NK-92 treated with Interleukin-12 subunit alpha and Interleukin-12 subunit beta, amount 100 ng/mL, for 24 hours (cell line): Measurements from ENCODE around the gene NOS1AP.

Source experiments
- DNase-seq: peaks from one replicate; lab custom pipeline; 2025; lab: John Stamatoyannopoulos, UW

NOS1AP gene

DNA sequence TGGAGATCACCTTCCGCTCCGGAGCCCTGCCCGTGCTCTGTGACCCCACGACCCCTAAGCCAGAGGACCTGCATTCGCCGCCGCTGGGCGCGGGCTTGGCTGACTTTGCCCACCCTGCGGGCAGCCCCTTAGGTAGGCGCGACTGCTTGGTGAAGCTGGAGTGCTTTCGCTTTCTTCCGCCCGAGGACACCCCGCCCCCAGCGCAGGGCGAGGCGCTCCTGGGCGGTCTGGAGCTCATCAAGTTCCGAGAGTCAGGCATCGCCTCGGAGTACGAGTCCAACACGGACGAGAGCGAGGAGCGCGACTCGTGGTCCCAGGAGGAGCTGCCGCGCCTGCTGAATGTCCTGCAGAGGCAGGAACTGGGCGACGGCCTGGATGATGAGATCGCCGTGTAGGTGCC lies 297.6 kb downstream of the NOS1AP start:
- DNase-seq = no peak

DNA sequence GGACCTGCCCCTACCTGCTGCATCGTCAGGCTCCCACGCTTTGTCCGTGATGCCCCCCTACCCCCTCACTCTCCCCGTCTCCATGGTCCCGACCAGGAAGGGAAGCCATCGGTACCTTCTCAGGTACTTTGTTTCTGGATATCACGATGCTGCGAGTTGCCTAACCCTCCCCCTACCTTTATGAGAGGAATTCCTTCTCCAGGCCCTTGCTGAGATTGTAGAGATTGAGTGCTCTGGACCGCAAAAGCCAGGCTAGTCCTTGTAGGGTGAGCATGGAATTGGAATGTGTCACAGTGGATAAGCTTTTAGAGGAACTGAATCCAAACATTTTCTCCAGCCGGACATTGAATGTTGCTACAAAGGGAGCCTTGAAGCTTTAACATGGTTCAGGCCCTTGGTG lies 298.3 kb downstream of the NOS1AP start:
- no peak for DNase-seq

DNA sequence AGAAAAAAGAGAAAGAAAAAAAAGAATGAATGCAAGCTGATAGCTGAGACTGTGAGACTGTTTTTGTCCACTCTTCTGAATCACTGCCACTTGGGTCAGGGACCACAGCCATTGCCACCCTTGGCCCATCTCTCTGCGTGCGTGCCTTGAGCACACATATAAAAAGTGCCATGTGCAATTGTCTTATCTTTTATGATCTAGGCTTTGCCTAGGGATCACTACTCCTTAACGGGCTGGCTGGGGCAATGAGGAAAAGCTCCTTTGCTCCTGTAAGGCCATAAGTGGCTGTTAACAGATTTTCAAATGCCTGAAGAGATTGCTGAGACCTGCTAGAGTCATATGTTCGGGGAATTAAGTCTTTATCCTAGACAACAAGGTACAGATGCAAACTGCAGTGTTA lies 299.0 kb downstream of the NOS1AP start:
- DNase-seq = no peak

DNA sequence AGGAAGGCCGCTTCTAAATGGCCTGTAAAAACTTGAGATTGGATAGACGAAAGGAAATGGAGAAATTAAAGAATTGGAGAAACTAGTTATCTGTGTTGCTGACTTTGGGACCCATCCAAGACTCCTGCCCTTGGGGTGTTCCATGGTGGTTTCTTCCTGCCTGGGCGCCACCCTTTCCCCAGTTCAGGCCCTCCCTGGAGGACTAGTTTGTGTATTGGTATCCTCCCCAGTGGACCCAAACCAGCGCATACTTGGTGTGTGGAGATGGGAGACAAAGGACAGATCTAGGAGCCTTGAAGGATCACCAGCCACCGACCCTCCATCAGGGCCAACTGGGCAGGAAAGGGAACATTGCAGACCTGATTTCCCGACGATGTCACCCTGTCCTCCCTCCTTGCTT lies 300.1 kb downstream of the NOS1AP start:
- DNase-seq = no peak

DNA sequence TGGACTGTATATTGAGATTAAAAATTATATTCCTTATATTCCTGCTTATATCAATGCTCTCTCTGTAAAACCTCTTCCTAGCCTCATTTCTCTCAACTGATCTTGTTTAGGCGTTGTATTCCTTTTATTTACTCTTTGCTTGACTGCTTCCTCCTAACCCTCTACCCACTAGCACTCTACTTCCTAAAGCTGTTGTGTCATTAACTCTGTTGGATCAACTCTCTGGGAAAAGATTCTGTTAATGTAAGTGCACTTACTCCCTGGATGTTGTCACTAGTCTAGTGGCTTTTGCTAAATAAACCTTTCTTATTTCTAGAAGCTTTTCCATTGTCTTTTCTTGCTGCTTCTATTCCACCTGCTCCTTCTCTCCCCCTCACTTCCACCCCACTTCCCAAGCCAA lies 300.7 kb downstream of the NOS1AP start:
- no peak for DNase-seq

DNA sequence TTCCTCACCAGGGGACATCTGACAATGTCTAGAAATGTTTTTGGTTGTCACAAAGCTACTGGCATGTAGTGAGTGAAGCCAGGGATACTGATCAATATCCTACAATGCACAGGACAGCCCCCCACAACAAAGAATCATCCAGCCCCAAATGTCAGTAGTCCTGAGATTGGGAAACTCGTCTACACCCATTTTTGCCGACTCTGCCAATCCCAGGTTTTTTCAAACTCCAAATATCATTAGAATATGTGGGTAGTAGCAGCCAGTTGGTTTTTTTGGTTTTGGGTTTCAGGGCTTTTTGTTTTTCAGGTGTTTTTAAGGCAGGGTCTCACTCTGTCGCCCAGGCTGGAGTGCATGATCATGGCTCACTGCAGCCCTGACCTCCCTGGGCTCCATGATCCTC lies 301.2 kb downstream of the NOS1AP start:
- no peak for DNase-seq

DNA sequence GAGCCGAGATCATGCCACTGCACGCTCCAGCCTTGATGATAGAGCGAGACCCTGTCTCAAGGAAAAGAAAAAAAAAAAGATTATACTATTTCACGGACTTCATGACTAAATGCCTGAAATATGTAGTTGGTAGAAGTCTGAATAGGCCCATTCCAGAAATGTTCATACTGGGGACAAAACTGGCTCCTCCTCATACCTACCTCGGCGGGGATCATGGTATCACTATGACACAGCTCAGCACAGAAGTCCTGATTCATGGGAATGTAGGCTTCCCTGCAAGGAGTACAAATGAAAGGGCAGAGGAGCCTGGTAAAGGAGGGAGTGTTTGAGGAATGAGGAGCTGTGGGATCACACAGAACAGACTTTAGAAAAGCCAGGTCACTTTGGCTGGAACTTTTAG lies 302.1 kb downstream of the NOS1AP start:
- no peak for DNase-seq

DNA sequence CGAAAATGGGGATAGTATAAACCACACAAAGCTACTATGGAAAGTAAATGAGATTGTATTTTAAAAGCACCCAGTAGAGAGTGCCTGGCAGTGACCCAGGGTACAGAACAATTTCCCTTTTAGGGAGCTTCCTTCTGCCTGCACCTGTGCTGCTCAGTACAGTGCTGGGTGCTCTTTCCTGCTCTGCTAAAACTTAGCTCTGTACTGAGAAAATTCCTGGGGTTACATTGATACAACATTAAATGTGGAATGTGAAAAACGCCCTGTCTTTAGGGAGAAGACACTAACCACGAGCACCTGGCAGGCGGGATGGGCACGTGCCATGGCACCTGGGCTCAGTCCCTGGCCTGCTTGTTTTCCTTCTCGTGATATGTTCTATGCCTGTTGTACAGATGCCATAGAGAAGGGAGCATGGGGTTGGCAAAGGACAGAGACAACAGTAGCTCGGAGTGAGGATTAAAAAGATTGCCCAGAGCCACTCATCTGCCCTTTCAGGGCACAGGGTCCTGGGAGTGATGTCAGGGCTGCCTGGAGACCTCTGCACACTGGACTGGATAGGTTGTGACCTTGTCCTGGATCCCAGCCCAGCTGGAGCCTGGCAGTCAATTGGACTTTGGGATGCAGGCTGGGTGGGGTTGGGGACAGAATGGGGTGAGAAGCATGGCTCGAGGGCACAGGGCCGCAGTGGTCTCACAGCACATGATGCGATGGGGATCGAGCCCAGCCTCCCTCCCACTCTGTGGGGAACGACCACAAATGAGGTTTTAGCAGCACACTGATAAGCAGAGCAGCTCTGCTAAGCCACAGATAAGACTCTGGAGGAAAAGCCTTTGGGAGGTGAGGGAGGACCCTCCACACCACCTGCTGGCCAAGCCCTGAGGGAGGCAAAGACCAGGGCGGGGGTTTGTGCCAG lies 302.9 kb downstream of the NOS1AP start:
- DNase-seq = no peak

DNA sequence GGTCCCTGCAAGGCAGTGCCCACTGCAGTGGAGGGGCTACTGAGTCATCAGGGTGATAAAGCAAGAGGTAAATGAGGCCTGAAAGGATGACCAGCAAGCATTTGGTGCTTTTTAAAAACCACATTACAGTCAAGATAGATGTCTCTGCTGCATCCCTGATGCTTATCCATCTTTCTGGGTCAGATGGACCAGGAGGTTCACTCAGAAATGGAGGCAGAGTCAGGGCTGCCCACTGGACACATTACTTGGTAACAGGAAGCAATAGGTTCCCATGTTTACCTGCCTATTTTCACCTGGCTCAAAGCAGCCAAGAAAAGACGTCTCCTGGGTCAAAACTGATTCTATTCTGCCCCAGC lies 303.6 kb downstream of the NOS1AP start:
- no peak for DNase-seq

DNA sequence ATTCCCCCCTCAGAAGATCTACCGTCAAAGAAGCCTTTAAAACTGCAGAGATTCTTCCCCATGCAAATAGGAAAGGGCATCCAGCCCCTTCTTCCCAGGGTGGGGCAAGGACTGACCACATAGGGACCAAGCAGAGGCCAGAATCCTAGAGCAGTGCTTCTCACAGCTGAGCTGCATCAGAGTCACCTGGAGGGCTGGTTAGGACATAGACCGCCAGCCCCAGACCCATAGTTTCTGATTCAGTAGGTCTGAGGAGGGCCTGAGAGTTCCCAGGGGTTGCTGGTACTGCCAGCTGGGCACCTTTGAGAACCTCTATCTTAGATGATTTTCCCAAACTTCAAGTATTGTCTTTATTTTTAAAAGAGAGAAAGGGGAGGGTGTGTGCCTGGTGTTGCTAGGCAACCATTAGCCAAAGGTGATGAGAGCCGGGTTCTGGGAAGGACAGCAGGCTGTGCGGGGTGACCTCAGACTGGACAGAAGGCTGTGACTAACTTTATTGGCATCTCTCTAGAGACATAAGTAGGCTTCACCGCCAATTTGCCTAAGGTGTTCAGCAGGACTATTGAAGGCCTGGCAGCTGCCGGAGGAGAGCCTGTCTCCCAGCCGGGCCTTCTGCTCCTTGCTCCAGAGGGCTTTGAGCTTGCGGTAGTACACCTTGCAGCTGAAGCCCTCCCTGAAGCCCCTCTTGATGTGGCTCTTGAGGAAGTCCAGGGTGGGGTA lies 304.2 kb downstream of the NOS1AP start:
- no peak for DNase-seq

DNA sequence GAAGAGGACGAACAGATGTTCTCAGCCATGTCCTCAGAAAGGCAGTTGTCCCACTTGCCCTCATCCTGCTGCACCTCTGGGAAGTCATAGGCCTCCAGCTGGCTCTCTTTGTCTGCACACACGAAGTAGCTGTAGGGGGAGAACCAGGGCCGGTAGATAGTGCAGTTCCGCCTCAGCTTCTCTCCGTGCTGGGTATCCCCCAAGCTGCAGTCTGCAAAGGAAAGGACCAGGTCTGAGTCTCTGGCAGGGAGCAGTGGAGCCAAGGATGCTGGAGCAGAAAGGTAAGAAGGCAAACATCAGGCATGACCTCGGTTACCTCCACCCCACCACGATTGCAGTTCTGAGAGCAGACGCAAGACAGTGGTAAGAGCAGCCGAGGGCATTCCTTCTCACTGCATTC lies 304.9 kb downstream of the NOS1AP start:
- no peak for DNase-seq

DNA sequence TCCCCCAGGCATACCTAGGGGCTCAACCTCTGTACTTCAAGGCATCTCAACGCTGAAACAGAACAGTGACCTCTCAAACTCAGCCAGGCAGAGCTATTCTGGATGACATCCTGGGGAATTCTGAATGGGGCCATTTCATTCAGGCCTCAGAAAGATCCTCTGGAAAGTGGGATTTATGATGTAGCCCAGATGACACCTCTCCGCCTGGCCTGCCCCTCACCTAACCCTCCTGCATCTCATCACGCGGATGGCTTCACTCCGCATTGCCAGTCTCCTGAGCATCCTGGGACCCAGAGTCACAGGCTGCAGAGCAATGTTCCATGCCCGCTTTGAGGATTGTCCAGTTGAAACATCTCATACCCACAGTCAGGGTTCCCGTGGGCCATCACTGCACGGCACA lies 306.0 kb downstream of the NOS1AP start:
- DNase-seq = no peak

DNA sequence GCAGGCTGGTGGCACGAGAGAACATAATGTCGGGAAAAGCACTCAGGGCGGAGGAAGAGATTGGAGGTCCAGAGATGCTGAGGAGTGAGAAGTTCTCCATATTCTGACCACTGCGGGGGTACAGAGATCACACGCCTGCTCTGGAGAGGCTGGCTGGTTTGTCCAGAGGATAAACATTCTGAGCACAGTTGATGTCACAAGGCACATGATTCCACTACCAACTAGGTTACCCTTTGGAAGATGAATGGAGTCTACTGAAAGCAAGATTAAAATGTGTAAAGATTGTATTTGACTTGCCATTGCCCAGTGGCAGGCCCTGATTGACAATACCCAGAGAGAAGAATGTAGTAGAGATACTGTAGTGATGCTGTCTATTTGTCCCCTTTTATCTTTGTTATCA lies 307.2 kb downstream of the NOS1AP start, which contains the start of gene SPATA46:
SPATA46 (minus strand) TSS at position 164 of the 400 bp plus-strand sequence; CDS start at position 100, 64 bp downstream.
- no peak for DNase-seq

DNA sequence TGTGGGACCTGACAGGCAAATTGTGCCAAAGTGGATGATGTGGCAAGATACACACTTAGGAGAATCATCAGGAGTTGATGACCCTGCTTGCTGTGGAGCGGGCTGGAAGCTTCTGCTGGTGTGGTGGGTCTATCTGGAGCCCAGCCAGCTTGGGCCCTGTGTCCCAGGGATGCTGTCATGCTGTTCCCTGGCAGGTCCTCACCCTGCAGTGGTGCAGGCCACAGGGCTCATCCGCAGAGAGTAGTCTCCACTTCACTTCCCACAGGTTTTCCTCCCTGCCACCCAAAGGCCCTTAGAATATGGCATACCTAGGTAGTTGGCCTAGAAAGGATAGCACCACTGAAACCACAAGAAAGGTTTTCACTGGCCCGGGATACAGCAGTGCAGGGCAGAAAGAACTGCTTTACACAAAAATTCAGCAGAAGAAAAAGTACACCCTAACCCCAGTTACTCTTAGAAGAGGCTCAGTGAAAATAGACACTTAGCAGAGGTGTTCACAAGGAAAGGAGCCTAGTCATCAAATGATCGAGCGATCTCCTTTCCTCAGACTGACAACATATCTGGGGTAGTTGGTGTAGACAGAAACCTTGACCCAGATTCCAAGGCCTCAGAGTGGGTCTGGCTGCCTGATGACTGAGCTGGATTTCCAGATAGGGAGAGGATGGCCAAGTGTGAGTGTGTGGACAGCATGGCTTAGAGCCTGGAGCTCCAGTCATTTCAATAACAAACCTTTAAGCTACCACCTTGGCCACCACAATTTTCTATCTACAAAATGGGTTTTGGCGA lies 310.8 kb downstream of the NOS1AP start:
- no peak for DNase-seq

DNA sequence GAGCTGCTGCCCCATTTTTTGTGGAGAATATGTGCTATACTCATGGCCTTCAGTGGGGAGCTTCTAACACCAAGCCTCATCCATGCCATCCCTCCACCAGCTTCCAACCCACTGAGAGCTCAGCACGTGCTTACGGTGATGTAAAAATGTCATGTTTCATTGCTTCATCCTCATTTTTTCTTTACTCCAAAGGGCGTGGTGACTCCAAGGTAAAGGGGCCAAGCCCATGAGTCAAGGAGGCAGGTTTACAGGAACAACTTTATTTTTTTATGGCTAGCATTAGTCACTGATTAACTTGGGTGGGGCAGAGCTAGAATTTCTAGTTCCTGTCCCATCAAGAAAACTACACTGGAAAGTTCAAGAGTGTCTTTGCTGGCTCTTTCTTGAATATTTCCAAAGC lies 311.9 kb downstream of the NOS1AP start, which contains the start of gene C1orf226:
C1orf226 (plus strand) TSS at position 346 of the 400 bp plus-strand sequence. CDS start 174 bp downstream, outside the sequence.
- DNase-seq = no peak

DNA sequence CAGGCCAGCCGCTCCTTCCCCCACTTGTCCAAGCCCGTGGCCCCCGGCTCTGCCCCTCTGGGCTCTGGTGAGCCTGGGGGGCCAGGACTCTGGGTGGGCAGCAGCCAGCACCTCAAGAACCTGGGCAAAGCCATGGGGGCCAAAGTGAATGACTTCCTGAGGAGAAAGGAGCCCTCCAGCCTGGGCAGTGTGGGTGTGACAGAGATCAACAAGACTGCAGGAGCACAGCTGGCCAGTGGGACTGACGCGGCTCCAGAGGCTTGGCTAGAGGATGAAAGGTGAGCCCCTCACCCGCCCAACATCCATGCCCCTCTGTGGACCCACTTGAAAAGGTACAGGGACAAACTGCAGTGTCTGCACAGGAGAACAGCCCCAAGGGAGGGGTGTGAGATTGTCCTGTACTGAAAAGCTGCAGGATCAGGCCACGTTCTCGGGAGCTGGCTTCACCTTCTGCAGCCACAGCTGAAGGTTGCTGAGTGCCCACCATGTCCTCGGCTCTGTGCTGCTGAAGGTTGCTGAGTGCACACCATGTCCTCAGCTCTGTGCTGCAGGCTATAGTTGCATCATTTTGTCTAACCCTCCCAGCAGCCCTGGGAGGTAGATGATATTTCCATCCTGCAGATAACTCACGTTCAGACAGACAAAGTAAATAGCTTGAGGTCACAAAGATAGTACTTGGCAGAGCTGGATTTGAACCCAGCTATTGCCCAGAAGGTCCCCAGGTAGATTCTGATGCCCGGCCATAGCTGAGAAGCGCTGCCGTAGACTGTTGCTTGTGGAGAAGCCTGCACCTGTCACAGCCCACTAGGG lies 312.7 kb downstream of the NOS1AP start:
- no peak for DNase-seq

DNA sequence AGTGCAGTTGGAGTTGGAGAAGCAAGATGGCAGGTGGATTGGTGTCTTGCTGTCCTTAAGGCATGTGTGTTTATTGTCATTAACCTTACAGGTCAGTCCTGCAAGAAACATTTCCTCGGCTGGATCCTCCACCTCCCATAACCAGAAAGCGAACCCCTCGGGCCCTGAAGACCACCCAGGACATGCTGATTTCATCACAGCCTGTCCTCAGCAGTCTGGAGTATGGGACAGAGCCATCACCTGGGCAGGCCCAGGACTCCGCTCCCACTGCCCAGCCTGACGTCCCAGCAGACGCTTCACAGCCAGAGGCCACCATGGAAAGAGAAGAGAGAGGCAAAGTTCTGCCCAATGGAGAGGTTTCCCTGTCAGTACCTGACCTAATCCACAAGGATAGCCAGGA lies 313.6 kb downstream of the NOS1AP start:
- no peak for DNase-seq

DNA sequence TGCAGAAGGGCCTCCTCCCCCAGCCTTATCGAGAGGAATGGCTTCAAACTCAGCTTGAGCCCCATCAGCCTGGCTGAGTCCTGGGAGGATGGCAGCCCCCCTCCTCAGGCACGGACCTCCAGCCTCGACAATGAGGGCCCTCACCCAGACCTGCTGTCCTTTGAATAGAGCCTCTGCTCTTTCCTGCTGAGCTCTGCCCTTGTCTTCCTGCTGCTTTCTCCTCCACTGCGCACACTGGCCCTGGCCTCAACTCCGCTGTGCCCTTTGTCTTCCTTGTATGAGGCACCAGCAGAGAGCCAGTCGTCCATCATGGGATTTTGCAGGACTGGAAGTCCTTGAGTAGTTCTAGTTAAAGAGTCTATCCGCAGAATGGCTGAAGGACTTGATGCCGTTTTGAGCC lies 314.0 kb downstream of the NOS1AP start:
- no peak for DNase-seq

DNA sequence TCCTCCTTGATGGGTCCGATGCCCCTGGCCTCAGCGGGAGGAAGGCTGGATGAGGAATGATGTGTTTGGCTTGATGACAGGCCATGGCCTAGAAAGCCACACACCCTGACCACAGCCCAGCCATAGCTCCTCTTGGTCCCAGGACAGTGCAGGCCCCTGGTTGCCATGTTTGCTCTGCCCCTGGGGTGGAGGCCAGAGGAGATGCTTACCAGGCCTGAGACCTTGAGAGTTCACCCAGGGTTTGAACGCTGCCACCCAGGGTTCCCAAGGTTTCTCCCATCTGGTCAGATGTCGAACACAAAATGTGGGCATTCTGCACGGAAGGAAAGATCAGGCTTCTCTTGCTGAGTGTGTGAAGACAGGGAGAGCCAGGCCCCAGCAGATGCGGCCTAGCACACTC lies 314.6 kb downstream of the NOS1AP start:
- DNase-seq = no peak

DNA sequence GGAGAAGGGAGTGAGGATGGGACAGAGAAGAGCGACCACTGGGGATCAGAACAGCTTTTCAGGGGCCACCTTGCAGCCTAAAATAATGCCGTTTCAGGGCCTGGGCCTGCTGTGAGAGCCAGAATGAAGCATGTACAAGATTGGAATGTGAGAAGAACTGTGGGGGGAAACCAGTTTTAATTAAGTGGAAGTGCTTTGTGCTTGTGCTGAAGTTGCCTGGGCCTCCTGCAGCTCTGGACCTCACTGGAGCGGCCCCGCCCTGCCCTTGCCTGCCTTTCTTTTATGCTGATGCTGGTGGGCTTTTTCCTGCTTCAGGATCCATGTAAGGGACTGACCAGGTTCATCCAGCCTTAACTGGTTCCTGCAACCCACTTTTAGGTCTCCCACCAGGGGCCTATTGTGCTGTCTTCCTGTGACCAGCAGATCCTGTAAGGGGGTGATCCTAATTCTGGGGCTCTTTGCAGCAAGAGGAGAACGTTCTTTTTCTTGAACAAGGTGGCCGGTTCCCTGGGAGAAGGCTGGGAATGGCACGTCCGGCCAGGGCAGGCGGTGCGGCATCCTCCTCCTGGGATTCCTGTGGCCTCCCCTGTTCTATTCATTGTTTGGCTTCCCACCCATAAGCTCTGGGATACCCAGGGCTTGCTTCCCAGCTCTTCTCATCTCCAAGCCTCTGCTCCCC lies 315.2 kb downstream of the NOS1AP start:
- no peak for DNase-seq

DNA sequence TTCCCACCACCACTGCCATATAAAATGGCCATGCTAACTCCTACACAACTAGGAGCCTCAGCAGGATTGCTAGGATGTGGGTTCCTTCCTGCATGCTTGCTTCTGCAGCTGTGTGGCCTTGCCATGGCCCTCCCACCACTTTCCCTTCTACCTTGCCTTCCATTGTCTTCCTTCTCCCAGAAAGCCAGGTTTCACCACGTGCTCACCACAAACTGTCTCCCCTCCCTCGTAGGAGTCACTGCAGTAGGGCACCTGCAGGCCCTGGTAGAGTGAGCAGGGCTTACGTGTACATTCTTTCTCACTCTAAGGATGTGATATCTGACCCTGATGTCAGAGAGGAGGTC lies 315.8 kb downstream of the NOS1AP start:
- no peak for DNase-seq
